Tibial artery (tissue), 4 donors: Measurements from ENCODE around the gene ZNF585A.

Experiments used
- DNase-seq, 2 donors: peaks; one replicate each; pipeline ENCODE4 v3.0.0-alpha.2; 2019
- H3K27ac ChIP-seq, 2 donors: fragments of 200-600 bp; sonication (generic) in 1 of 2; 1 replicate in 1 of 2; 2 replicates in 1 of 2; pipeline ENCODE4 v1.5.1; 2018 to 2019; ENCODE audit warnings: mild to moderate bottlenecking in 1 of 2
- H3K27me3 ChIP-seq, 2 donors: fragments of 200-600 bp; sonication (generic) in 1 of 2; one replicate each; pipeline versions ENCODE4 v1.5.1 to v1.6.0; 2016 to 2019
- H3K36me3 ChIP-seq, 3 donors: fragments of 200-600 bp; sonication (generic) in 2 of 3; one replicate each; pipeline ENCODE4 v1.5.1; 2016 to 2019; ENCODE audit warnings: mild to moderate bottlenecking in 2 of 3
- H3K4me1 ChIP-seq, 4 donors: fragments of 200-600 bp; sonication (generic) in 2 of 4; 1 replicate in 3 of 4; 2 replicates in 1 of 4; pipeline ENCODE4 v1.5.1; 2016 to 2019
- H3K4me3 ChIP-seq, 2 donors: fragments of 200-600 bp; sonication (generic) in 1 of 2; 1 replicate in 1 of 2; 2 replicates in 1 of 2; pipeline ENCODE4 v1.5.1; 2018 to 2019; ENCODE audit warnings: mild to moderate bottlenecking in 2 of 2
- H3K9me3 ChIP-seq, 3 donors: fragments of 200-600 bp; sonication (generic) in 1 of 3; one replicate each; pipeline ENCODE4 v1.5.1; 2016 to 2019
- intact Hi-C: fragments of 100-400 bp; cut with DNase I; formaldehyde crosslinking; loops from one replicate; pipeline ENCODE4 v1.15.0; 2023; ENCODE audit warnings: low total_unique reads
- TF ChIP-seq, protein P1 (sequence below), 2 experiments: fragments of 200-600 bp in 1 of 2; fragments of 450-650 bp in 1 of 2; IDR thresholded peaks; one replicate each; pipeline ENCODE4 v1.5.1; 2017 to 2019; ENCODE audit warnings: antibody characterized with exemption in 2 of 2, mild to moderate bottlenecking in 1 of 2, moderate library complexity in 1 of 2

The ZNF585A gene

DNA sequence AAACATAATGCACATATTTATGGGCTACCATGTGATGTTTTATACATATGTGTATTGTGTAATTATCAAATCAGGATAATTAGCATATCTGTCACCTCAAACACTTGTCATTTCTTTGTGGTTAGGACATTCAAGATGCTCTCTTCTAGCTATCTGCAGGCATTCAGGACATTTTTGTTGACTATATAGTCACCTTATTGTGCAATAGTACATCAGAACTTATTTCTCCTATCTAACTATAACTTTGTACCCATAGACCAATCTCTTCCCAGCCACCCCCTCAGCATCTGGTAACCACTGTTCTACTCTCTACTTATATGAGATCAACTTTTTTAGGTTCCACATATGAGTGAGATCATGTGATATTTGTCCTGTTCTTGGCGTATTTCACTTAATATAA, 73.9 kb downstream of the ZNF585A start:
- DNase-seq: no peak
- H3K4me3 ChIP-seq: no peak overlapping the region
- H3K9me3 ChIP-seq: peaks cover 13 to 99% (median 86%) of the 10 kb centered on the region in 3 donors
- no peaks in the 10 kb centered on the region for H3K27me3 ChIP-seq
- H3K36me3 ChIP-seq: peaks cover 98 to 100% (median 100%) of the 10 kb centered on the region in 3 donors
- no peak overlapping the region for H3K27ac ChIP-seq
- no peaks in the 10 kb centered on the region for H3K4me1 ChIP-seq
- TF ChIP-seq, protein P1, sequence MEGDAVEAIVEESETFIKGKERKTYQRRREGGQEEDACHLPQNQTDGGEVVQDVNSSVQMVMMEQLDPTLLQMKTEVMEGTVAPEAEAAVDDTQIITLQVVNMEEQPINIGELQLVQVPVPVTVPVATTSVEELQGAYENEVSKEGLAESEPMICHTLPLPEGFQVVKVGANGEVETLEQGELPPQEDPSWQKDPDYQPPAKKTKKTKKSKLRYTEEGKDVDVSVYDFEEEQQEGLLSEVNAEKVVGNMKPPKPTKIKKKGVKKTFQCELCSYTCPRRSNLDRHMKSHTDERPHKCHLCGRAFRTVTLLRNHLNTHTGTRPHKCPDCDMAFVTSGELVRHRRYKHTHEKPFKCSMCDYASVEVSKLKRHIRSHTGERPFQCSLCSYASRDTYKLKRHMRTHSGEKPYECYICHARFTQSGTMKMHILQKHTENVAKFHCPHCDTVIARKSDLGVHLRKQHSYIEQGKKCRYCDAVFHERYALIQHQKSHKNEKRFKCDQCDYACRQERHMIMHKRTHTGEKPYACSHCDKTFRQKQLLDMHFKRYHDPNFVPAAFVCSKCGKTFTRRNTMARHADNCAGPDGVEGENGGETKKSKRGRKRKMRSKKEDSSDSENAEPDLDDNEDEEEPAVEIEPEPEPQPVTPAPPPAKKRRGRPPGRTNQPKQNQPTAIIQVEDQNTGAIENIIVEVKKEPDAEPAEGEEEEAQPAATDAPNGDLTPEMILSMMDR (IDR thresholded peaks at IDR 0.05): no peak
- intact Hi-C loops: no loop called here

DNA sequence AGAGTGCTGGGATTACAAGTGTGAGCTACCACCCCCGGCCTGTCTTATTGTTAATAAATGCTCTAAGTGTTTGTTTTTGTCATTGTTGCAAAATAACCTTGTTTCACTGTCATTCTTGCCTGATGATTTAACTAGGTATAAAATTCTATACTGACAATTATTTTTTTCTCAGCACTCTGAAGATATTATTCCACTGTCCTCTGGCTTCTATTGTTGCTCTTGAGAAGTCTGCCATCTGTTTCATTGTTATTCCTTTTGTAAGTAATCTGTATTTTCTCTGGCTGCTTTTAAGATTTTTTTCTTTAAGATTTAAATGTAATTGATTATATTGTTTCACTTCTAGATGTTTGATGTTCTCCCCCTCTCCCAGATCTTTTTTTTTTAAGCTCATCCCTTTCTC, 76.6 kb downstream of the ZNF585A start:
- Histone ChIP-seq H3K27me3 (no peaks in the 10 kb centered on the region), H3K4me1 (no peaks in the 10 kb centered on the region), H3K27ac (no peak overlapping the region), H3K4me3 (no peak overlapping the region), H3K36me3 (peaks cover 100% of the 10 kb centered on the region in 3 donors), H3K9me3 (peaks cover 13 to 98% (median 71%) of the 10 kb centered on the region in 3 donors)
- intact Hi-C loops: no loop called here
- TF ChIP-seq, protein P1 (IDR thresholded peaks at IDR 0.05): no peak
- no peak for DNase-seq
